ENCODE measurements around the gene ITGB1. TPM values are rescaled to one million over a fixed set of nuclear protein-coding genes. Genes with fewer than 3 reads are reported as not detected.
"Not testable (repeated sequence)": the region's sequence is repeated elsewhere in the genome, so short reads cannot be mapped to it uniquely, and the experiment has no call there.

Gene ITGB1
- total RNA-seq, 1 donor from 2014 or later: 517 TPM

- H3K9me3 ChIP-seq: no peaks in the 10 kb centered on the region
- no peak for TF ChIP-seq CTCF (IDR thresholded peaks at IDR 0.05)
- DNase-seq (no peak), ATAC-seq (no peak)
- no peaks in the 10 kb centered on the region for H3K36me3 ChIP-seq
- no peaks in the 10 kb centered on the region for H3K27me3 ChIP-seq
- H3K4me3 ChIP-seq: no peak overlapping the region
- intact Hi-C loops (cut with DNase I): no loop called here
- peak overlapping the region; percentile 90 for H3K27ac ChIP-seq
- peaks cover 29% of the 10 kb centered on the region for H3K4me1 ChIP-seq
Observed at GRCh38 chr10:32981760-32982159, 23.7 kb upstream of the ITGB1 start.

GRCh38 chr10:32980558-32981468 lies 22.8 kb upstream of the ITGB1 start:
- Histone ChIP-seq H3K36me3 (no peaks in the 10 kb centered on the region), H3K9me3 (no peaks in the 10 kb centered on the region), H3K4me1 (peaks cover 25% of the 10 kb centered on the region), H3K27ac (peak overlapping the region; percentile 90), H3K27me3 (no peaks in the 10 kb centered on the region), H3K4me3 (peak overlapping the region; percentile 55)
- TF ChIP-seq CTCF (IDR thresholded peaks at IDR 0.05): no peak
- DNase-seq (peak; percentile 93), ATAC-seq (peak; percentile 98)
- intact Hi-C loops (cut with DNase I): no loop called here

GRCh38 chr10:32980242-32980557 lies 22.2 kb upstream of the ITGB1 start:
- H3K27me3 ChIP-seq: no peaks in the 10 kb centered on the region
- no peaks in the 10 kb centered on the region for H3K36me3 ChIP-seq
- intact Hi-C loops (cut with DNase I): no loop called here
- no peak for DNase-seq
- H3K9me3 ChIP-seq: no peaks in the 10 kb centered on the region
- no peak for ATAC-seq
- H3K4me3 ChIP-seq: peak overlapping the region; percentile 55
- H3K27ac ChIP-seq: peak overlapping the region; percentile 90
- TF ChIP-seq CTCF (IDR thresholded peaks at IDR 0.05): no peak
- H3K4me1 ChIP-seq: peaks cover 19% of the 10 kb centered on the region

GRCh38 chr10:32979719-32980118 lies 21.7 kb upstream of the ITGB1 start:
- H3K4me3 ChIP-seq, H3K27ac ChIP-seq: not testable (repeated sequence)

GRCh38 chr10:32979041-32979440 lies 21.0 kb upstream of the ITGB1 start:
- no peak for TF ChIP-seq CTCF (IDR thresholded peaks at IDR 0.05)
- ATAC-seq (no peak), DNase-seq (no peak)
- intact Hi-C loops (cut with DNase I): no loop called here
- Histone ChIP-seq H3K36me3 (no peaks in the 10 kb centered on the region), H3K4me1 (peaks cover 19% of the 10 kb centered on the region), H3K27me3 (no peaks in the 10 kb centered on the region), H3K9me3 (no peaks in the 10 kb centered on the region), H3K4me3 (no peak overlapping the region), H3K27ac (no peak overlapping the region)

More at GRCh38 chr10:32979719-32980118, 21.7 kb upstream of the ITGB1 start:
- H3K27me3 ChIP-seq; H3K9me3 ChIP-seq; H3K36me3 ChIP-seq; ATAC-seq; intact Hi-C loops (cut with DNase I); DNase-seq: not testable (repeated sequence)
- peaks cover 19% of the 10 kb centered on the region for H3K4me1 ChIP-seq

GRCh38 chr10:32977846-32978809 lies 20.1 kb upstream of the ITGB1 start:
- ATAC-seq; H3K9me3 ChIP-seq; H3K4me3 ChIP-seq; intact Hi-C loops (cut with DNase I); H3K27ac ChIP-seq; H3K36me3 ChIP-seq; H3K27me3 ChIP-seq; DNase-seq: not testable (repeated sequence)
- H3K4me1 ChIP-seq: peaks cover 19% of the 10 kb centered on the region
